Renal pelvis (tissue), 4 donors: ENCODE results near the gene MYT1. TPM values are rescaled to one million over a fixed set of nuclear protein-coding genes. Genes with fewer than 3 reads are reported as not detected.

Source experiments
- DNase-seq: peaks from one replicate; pipeline ENCODE4 v3.0.0-alpha.2; 2013
- polyA plus RNA-seq, 3 donors: library from polyadenylated mRNA; unstranded; fragments of 120-200 nt; gene quantifications; one replicate each; pipeline ENCODE4 v1.2.1, GENCODE V29; 2013; ENCODE audit not compliant: insufficient read length in 3 of 3

Gene MYT1
- polyA plus RNA-seq, 3 donors = 0.44 to 0.80 (median 0.61) TPM

DNA sequence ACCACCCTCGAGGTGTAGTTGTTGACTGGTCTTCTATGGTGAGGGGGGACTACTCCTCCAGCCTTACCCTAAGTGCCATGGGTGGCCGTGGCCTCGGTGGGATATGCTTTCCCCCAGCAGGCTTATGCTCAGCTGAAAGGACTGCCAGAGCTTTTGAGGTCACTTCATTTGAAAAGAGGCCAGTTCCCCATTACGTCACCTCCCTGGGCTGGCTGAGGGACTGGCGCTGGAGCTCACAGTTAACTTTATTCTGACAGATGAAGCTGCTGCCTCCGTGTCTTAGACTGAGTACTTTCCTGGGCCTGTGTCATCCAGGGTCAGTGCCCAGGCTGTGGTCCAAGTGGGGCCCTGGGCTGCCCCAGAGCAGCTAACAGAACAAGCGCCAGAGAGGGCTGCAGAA is 48.5 kb downstream of the MYT1 start:
- DNase-seq = no peak

DNA sequence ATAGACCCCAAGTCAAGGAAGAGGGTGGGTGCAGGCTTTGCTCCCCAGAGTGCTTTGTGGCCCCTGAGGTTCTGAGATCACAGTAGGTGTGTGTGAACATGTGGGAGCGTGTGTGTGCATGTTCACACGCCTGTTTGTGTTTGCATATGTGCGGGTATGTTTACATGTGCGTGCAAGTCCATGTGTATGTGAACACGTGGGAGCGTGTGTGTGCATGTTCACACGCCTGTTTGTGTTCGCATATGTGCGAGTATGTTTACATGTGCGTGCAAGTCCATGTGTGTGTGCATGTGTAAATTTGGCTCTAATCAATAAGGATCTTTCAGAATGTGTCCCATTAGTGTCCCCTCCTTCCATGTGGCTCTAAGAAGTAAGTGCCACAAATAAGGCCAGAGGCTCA is 49.9 kb downstream of the MYT1 start:
- no peak for DNase-seq

DNA sequence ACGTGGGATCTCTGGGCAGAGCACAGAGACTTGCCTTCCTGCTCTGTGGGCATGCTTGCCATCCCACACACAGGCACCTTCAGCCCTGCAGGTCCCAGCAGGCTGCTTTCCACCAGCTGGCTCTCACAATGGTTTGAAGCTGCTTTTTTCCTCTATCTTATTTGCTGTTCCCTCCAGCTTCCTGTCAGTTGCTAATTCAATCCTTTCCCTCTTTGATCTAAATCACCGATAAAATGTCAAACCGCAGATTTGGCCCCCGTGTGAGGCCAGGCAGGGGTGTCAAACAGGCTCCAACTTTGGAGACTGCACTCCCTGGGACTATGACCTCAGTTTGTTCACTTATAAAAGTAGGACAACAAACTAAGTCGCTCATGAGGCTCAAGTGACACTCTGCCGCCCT is 50.7 kb downstream of the MYT1 start:
- no peak for DNase-seq

DNA sequence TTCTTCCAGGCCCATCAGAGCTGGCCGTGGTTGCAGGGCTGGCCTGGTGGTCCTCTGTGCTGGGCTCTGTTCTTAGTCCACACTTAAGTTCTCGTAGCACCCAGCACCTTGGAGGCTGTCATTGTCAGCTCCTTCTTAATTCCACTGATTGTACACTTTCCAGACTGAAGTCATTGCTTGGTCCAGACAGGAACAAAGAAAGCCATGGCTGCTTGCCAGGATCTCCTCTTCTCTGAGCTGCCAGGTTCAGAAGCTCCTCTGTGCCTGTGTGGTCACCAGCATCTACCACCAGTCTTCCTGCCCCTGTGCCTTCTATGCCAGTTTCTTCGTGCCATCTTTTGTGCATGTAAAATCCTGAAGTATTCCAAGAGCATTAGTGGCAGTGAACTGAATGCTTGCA is 51.8 kb downstream of the MYT1 start:
- no peak for DNase-seq

DNA sequence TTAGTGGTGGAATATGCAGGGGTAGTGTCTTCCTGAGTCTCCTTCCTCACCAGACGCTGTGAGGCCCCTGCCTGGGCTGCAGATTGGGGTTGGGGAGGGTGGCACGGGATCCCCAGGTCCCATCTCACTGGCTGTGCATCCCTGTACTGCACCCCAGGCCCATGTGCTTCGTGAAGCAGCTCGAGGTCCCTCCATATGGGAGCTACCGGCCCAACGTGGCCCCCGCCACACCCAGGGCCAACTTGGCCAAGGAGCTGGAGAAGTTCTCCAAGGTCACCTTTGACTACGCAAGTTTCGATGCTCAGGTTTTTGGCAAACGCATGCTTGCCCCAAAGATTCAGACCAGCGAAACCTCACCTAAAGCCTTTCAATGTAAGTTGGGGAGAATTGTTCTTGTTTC is 52.7 kb downstream of the MYT1 start:
- DNase-seq = no peak

DNA sequence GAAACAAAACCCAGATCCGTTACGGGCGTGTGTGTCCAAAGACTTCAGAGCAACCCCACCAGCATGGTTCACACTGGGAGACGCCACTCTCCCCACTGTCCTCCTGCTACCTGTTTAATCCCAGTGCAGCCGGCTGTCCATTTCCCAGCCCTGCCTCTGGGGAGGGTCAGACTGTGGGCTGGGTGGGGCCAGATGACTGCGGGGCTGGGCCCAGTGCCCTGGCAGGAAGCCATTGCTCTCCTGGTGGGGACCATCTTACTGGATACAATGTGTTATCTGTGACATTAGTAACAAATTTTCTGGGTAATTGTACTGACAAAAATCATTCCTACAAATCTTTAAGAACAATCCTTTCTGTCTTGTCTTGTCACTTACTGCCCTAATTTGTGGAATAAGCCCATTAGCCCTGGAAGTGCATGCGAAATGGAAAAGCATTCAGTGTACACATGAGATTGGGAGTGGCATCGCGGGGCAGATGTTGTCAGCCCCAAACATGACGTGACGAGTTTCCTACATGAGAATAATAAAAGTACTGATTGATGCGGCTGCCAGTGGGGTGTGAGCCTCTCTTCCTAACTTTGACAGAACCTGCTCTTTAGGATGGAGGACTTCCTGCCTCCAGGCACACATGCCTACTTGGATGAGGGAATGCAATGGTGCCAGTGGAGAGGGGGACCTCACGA is 53.4 kb downstream of the MYT1 start:
- no peak for DNase-seq

DNA sequence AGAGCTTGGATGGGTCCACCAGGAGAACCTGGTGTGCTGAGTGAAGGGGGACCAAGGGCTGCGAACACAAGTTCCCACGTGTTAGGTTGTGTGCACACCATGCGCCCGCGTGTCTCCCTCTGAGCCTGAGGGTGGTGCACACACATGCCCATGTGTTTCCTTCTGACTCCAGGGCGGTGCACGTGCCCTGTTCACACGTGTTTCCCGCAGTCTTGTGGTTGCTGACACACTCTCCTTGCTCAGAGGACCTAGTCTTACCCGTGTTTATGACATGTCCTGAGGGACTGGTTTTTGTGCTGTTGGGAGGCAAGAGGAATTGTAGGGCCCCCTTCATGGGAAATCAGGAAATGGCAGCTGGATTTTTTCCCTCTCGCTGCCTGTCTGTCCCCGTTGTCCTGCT is 55.0 kb downstream of the MYT1 start:
- no peak for DNase-seq

DNA sequence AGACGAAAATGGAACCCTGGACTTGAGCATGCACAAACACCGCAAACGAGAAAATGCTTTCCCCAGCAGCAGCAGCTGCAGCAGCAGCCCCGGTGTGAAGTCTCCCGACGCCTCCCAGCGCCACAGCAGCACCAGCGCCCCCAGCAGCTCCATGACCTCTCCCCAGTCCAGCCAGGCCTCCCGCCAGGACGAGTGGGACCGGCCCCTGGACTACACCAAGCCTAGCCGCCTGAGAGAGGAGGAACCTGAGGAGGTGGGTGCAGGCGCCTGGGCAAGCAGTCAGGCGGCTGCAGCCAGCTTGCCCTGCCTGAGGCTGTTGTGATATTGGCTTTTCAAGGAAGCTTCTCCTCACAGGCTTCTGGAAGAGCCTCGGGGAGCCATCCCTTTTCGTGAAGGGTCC is 55.5 kb downstream of the MYT1 start:
- DNase-seq = no peak

DNA sequence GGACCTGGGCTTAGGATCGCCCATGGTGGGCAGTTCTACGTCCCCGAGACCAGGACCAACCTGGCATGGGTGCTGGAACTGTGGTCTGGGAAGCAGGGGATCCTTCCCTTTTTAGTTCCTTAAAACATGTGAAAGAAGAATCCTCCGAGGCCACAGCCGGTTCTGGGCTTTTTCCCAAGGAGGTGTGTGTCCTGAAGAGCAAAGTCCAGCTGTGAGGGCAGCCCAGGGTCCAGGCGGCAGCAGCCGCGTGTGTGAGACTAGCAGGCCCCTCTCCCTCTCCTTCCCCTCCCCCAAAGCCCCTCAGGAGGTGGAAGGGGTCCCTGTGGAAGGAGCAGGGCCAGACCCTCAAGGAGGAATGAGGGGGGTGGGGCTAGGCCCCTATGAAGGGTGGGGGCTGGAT is 56.2 kb downstream of the MYT1 start:
- no peak for DNase-seq

DNA sequence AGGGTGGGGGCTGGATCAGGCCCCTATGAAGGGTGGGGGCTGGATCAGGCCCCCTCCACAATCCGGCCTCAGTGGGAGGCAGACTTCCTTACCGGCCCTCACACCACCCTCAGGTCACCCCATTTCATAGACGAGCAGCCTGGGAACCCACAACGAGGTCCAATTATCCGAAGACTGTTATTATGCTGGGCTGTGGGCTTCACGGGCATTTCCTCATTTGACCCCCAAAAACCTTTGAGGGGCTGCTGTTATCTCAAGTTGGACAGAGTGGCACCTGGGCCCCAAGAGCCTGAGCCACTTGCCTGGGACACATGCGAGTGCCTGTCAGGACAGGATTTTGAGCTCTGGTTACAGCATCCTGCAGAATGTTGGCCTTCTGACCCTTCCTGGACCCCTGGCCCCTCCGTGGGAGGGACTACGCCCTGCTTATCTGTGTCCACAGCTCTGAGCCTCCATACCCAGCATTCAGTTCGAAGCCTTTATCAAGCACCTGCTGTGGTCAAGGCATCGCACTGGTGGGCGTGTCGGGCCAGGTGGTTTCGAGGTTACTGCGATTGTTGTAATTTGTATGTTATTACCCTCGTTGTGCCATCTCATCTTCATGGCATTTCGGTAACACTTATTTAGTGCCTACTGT is 56.8 kb downstream of the MYT1 start:
- DNase-seq = no peak

DNA sequence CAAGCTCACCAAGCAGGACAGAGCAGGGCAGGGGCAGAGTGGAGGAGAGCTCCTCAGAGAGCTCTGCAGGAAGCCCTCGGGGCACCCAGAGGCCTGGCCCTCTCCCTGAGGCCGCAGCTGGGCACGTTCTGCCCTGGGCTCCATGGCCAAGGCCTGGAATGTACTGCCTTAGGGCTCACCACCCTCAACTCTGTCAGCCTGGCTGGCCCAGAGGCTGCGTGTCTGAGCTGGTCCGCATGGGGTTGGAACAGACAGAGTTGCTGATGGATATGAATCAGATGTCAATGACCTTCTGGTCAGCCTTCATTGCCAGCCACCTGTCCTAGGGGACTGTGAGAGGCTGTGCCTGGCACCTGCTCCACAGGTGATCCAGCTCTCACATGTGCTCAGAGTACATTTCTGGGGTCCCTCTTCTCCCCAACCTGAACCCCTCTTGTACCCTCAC is 58.1 kb downstream of the MYT1 start:
- DNase-seq = no peak

DNA sequence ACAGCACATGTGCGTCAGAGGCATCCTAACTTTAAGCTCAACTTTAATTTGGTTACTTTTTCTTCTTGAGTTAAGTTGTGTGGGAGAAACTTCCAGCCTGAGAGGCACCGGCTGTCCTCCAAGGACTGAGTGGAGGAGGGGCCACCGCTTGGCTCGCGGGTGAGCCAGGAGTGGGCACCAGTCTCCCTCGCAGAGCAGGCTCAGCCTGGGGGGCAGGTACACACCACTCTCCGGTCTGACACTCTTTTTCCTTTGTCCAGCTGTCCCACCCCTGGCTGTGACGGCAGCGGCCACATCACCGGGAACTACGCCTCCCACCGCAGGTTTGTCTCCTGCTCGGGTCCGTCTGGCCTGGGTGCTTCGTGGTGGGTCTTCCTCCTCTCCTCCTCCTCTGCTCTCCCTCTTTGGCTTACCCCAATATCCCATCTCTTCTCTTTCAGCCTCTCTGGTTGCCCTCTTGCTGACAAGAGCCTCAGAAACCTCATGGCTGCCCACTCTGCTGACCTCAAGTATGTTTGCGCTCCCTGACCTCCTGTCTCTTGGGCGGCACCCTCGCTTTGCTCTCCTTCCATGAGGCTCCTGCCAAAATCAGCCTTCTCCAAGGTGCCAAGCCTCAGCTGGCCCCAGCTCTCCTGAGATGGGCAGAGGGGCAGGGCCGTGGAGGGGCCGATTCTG is 58.7 kb downstream of the MYT1 start:
- no peak for DNase-seq

DNA sequence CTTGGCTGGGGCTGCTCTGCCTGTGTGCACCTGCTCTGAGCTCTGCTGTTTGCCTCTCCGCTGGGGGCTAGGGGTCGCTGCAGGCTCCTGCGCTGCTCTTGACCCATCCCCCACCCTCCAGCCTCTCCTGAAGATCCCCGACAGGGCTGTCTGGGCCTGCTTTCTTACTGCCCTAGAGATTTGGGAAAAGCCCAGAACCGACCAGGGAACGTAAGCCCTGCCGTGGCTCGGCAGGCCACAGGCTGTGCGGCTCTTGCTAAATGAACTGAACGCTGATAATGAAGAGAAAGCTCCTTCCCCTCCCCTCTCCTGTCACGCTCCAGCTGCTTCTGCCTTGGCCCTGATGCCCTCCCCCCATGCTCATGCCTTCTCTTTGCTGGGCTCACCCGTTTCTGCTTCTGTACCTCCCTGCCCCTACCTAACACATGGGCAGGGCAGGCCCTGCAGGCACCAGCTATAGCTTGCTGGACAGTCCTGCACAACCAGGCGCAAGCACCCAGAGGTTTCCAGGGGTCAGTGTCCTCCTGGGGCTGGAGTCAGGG is 59.3 kb downstream of the MYT1 start:
- DNase-seq = peak; percentile 53

DNA sequence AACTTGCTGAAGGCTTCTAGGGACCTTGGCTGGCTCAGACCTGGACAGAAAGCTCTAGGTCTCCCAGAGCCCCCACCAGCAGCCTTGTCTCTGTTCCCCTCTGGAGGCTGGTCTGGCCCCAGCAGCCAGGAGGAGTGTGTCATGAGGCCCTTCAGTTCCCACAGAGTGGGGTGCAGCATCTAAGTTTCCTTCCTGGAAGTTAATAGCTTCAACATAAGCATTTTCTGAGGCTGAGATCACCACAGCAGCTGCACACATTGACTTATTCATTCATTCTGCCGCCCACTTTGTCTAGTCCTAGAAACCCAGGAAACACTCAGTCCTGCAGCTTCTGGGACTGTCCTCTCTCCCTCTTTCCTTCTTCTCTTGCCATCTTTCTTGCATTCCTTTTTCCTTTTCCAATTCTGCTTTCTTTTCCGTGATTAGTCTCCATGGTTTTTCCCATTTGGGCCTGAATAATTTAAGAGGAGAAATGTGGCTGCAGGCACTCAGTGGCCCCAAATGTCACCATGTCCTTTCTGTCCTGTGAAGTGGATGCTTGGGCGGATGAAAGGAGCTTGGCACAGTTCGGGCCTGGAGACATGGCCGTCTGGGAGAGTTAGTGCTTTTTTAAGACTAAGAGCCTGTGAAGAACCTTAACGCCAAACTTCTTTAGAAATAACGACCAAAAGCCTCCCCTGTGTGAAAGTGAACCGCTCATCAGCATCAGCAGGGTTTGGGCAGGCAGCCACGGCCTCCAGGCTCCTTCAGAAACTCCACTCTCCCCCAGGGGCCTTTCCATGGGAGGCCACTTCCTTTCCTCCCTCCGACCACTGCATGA is 60.3 kb downstream of the MYT1 start:
- DNase-seq = peak; percentile 54

DNA sequence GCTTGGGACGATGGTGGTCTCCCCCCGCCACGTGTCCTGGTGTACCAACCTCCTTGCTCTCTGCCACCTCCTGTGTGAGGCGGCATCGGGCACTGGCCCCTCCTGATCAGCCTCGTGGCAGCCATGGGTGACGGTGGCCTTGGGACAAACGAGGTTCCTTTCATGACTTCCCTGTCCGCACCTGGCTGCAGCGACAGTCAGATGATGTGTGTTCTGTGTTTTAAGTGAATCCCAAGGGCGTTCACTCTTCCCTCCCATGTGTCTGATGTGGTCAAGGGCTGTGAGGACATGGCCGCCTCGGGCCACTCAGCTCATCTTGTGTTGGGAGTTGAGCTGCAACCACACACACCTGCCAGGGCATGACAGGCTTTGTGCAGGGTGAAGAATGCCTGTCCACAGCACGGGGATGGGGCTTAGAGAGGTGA is 60.9 kb downstream of the MYT1 start:
- no peak for DNase-seq

DNA sequence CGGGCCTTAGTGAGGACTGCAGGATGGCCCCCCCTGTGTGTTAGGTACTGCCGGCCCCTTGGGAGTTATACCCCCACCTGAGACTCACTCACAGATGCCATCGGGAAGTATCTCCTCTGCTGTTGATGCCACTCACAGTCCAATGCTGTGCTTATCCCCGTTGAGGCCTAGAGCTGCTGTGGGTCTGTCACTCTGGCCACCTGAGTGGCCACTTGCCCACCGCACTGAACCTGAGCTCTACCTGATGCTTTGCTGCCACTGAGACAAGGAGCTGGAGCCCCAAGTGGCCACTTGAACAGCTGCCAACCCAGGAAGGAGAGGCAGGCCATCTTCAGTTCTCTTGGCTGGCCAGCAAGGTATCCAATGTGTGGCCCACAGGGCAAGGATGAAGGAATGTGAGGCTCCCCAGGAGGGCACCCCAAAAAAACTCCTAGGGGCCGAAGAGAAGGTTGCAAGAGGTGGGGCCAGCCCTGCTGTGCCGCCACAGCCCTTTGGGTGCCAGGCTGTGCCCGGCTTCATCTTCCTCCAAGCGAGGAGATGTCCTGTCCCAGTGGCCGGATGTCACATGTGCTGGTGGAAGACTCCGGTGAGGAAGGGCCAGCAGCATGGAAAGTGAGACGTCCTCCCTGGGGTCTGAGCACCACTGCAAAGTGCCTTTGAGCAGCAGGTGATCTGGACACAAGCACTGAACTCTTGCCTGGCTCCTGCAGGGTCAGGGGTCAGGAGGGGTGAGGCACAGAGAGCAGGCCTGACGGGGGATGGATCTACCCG is 61.8 kb downstream of the MYT1 start:
- DNase-seq = no peak

DNA sequence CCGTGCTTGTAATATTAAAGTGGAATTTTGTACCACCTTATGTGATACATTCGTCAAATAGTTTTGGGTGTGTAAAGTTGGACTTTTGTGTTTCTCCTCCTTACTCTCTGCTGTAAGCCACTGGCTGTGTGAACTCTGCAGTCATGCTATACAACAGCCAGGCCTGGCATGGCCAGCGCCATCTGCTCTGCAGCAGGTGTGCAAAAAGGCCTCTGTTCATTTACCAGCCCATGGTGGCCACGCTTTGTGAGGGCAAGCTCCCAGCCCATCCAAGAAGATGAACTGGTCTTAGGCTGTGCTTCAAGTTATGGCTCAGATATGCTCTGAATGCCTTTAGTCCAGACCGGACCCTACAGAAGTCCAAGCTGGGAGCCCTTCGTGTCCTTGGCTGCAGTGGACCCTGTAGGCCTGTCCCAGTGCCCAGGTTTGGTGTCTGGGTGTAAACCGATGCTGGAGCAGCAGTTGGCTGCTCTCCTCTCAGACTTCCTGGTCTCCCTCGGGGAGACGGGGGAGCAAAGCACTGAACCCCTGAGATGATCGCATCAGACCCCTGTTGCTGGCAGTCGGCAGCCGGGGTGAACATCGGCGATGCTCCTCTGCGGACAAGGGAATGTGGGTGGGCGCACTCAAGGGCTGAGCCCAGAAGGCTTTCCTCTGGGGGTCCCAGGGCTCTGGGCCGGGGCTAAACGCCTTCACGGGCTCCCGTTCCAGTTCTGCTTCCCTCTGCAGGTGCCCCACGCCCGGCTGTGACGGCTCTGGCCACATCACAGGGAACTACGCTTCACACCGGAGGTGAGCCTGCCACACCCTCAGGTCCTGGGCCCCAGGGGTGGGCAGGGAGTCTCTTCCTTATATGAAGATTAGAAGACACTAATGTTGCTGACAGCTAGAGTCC is 62.7 kb downstream of the MYT1 start:
- no peak for DNase-seq

DNA sequence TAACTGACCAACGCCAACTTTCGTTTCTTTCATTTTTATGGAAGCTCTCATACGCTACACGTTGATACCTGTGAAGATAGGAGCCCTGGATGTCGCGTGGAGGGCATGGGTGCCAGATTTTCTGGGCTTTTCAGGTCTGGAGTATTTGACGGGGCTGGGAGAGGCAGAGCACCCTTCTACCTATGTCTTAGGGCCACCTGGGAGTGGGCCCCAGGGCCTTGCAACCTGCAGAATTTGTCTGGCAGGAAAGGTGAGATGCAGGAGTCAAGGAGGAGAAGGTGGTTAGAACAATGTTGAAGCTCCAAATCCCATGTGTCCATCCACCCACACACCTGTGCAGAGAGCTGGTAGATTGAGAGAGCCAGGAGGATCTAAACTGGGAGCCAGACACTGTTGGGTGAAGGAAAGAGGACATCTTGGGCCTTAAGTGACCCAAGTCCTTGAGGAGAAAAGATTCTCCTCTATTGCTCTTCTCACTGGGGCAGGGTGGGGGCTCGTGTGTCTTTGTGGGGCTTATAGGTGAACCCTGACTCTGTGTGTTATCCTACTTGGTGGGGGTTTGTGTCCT is 63.9 kb downstream of the MYT1 start:
- no peak for DNase-seq

DNA sequence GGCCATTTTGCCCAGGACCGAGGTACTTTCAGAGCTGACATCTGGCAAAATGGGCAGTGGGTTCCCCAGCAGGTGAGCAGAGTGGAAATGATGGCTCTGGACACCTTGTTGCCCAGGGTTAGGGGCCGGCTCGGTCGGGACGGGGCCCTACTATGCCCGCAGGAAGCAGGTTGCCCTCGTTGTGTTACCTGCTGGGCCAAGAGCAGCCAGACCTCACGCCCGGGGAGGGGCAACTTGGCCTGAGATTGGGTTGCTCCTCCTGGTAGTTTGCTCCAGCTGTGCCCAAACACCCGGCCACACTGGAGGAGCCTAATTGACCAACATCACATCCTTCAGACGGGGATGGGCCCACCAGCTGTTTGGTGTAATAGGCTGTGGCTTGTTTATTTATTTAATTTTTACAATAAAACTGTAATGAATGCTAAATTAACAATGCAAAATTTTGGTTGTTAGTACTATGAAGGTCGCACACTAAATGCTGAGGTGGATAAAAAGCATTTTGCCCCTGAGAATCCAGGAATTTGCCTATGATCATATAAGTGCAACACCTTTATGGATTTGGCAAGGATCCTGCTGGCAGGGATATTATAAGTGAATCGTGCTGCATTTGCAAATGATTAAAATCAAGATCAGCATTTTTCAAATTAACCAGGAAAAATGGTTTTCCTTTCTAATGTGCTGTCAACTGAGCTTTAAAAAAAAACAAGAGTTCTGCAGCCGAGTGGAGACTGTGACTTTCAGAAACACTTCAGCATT is 64.7 kb downstream of the MYT1 start:
- DNase-seq = no peak
